Measurements from ENCODE around the gene SRPRA.
"Not testable (repeated sequence)": the region's sequence is repeated elsewhere in the genome, so short reads cannot be mapped to it uniquely, and the experiment has no call there.

The SRPRA gene

GRCh38 chr11:126267650-126268049 is 1.0 kb downstream of the SRPRA start:
- no peak for ATAC-seq
- H3K9me3 Mint-ChIP-seq, result no peaks in the 10 kb centered on the region
- H3K4me3 Mint-ChIP-seq, result peak overlapping the region; percentile 95
- peak overlapping the region; percentile 99 for H3K27ac Mint-ChIP-seq
- H3K4me1 Mint-ChIP-seq, result peaks cover 44% of the 10 kb centered on the region
- no peaks in the 10 kb centered on the region for H3K27me3 Mint-ChIP-seq
- H3K36me3 Mint-ChIP-seq, result peaks cover 52% of the 10 kb centered on the region

DNA sequence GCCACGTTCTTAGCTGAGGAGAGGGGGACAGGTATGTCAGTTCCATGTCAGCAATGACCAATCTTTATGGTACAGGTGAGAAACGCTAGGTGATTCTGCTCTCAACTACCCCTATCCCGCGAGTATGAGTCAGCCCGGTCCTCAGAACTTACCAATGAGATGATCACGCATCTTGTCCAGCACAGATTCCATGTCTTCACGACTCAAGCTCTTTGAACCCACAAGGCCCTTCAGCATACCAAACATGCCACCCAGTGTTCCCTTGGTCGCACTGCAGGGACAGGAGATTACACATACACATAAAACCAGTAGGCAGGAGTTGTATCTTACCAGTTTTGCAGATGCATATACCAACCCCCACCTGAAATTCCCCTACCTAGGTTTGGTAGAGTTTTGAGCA is 2.9 kb downstream of the SRPRA start:
- Mint-ChIP-seq H3K9me3 (no peaks in the 10 kb centered on the region), H3K27me3 (no peaks in the 10 kb centered on the region), H3K4me1 (peaks cover 35% of the 10 kb centered on the region), H3K4me3 (no peak overlapping the region), H3K27ac (peak overlapping the region; percentile 25), H3K36me3 (peaks cover 54% of the 10 kb centered on the region)
- no peak for ATAC-seq

- Mint-ChIP-seq H3K9me3 (no peaks in the 10 kb centered on the region), H3K4me1 (peaks cover 19% of the 10 kb centered on the region), H3K4me3 (no peak overlapping the region), H3K36me3 (peaks cover 56% of the 10 kb centered on the region), H3K27me3 (no peaks in the 10 kb centered on the region), H3K27ac (no peak overlapping the region)
- no peak for ATAC-seq
Observed at GRCh38 chr11:126263489-126263888, 5.2 kb downstream of the SRPRA start.

DNA sequence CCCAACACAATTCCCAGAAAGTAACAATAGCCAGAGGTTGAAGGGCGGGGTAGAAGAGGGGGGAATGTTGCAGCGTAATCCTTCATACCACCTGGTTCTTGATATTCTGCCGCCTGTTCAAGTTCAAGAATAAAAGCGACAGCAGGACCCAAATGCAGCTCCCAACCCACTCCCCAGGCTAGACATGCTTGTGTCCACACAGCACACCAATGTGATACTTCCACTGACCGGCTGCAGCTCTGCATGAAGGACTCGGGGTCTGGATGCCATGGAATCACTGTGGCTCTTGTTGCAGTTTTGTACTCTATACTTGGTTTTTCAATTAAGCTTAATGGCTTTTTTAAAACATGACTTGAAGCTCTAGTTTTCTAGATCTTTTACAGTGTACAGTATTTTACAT is 6.5 kb downstream of the SRPRA start:
- no peak for ATAC-seq
- Mint-ChIP-seq H3K9me3 (no peaks in the 10 kb centered on the region), H3K36me3 (peaks cover 60% of the 10 kb centered on the region), H3K27me3 (no peaks in the 10 kb centered on the region), H3K27ac (no peak overlapping the region), H3K4me1 (peaks cover 13% of the 10 kb centered on the region), H3K4me3 (no peak overlapping the region)

GRCh38 chr11:126257764-126258163 is 10.9 kb downstream of the SRPRA start:
- H3K27ac Mint-ChIP-seq, result no peak overlapping the region
- H3K27me3 Mint-ChIP-seq, result no peaks in the 10 kb centered on the region
- ATAC-seq, result no peak
- H3K4me3 Mint-ChIP-seq, result no peak overlapping the region
- peaks cover 34% of the 10 kb centered on the region for H3K36me3 Mint-ChIP-seq
- no peaks in the 10 kb centered on the region for H3K4me1 Mint-ChIP-seq
- H3K9me3 Mint-ChIP-seq, result no peaks in the 10 kb centered on the region

DNA sequence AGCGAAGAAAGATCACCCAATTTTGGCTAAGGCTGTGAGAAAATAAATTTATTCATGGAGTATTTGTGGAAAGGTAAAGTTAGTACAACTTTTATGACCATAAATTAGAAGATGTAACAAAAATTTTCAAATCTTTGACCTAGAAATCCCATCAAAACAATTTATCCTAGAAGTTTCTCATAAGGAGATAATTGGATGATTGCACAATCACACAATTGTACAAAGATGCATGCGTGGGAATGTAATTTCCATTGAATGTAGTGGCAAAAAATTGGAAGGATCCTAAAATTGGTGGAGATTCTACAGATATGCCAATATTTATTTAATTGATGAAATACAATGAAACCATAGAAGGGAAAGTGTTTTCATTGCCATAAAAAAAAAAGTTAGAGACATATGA is 11.6 kb downstream of the SRPRA start:
- no peak overlapping the region for H3K4me3 Mint-ChIP-seq
- no peaks in the 10 kb centered on the region for H3K9me3 Mint-ChIP-seq
- no peaks in the 10 kb centered on the region for H3K4me1 Mint-ChIP-seq
- no peak overlapping the region for H3K27ac Mint-ChIP-seq
- no peaks in the 10 kb centered on the region for H3K27me3 Mint-ChIP-seq
- ATAC-seq, result no peak
- H3K36me3 Mint-ChIP-seq, result peaks cover 32% of the 10 kb centered on the region

DNA sequence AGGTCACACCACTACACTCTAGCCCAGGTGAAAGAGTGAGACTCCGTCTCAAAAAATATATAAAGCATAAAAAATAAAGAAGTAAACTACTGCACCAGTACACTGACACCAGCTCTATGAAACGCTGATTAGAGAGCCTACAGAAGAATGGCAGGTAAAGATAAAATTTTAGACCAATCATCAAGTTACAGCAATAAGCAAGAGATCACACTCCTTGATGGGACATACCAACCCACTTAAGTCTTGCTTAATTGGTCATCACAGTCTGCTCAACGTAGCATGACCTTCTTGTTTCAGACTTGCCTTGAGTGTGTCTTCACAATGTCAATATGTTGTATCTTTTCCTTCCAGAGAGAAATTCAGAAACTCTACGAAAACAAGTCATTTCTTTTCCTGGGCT is 12.5 kb downstream of the SRPRA start:
- Mint-ChIP-seq H3K27ac (no peak overlapping the region), H3K4me3 (no peak overlapping the region), H3K27me3 (no peaks in the 10 kb centered on the region), H3K4me1 (no peaks in the 10 kb centered on the region), H3K36me3 (peaks cover 36% of the 10 kb centered on the region), H3K9me3 (no peaks in the 10 kb centered on the region)
- no peak for ATAC-seq

- not testable (repeated sequence) for H3K27ac Mint-ChIP-seq, H3K27me3 Mint-ChIP-seq, H3K9me3 Mint-ChIP-seq, H3K4me3 Mint-ChIP-seq, H3K4me1 Mint-ChIP-seq, ATAC-seq
- H3K36me3 Mint-ChIP-seq, result peaks cover 30% of the 10 kb centered on the region
Observed at GRCh38 chr11:126255507-126255906, 13.2 kb downstream of the SRPRA start.

DNA sequence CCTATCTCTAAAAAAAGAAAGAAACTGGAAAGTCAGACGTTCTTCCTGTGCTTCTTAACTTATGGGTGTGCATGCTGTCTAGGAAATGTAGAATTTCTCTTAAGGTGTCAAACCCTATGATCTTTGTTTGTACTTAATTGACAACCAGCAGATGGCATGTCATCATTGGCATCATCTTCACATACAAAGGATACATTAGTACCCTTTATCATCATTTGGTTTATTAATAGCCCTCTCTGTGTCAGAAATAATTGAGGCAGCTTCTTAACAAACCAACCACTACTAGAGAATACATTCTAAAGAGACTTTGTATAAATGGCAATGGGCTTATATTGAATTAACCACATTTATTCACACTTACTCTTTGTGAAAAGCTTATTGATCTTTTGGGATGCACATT is 13.9 kb downstream of the SRPRA start:
- Mint-ChIP-seq H3K9me3 (no peaks in the 10 kb centered on the region), H3K4me3 (no peak overlapping the region), H3K27me3 (no peaks in the 10 kb centered on the region), H3K36me3 (peaks cover 26% of the 10 kb centered on the region), H3K4me1 (no peaks in the 10 kb centered on the region), H3K27ac (no peak overlapping the region)
- no peak for ATAC-seq

GRCh38 chr11:126253265-126253664 is 15.4 kb downstream of the SRPRA start:
- no peak for ATAC-seq
- peaks cover 26% of the 10 kb centered on the region for H3K36me3 Mint-ChIP-seq

DNA sequence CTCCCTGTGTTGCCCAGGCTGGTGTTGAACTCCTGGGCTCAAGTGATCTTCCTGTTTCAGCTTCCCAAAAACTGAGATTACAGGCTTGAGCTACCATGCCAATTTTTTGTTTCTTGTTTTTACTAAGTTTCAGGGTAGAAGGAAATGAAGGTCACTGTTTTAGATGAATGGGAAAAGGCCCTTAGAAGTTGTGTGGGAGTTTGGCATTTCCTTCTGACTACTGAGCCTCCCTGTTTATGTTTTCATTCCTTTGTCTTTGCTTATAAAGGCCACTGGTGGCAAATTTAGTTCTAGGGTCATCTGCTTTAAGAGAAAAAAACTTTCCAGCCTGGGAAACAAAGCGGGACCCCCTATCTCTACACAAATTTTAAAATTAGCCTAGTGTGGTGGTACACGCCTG is 22.1 kb downstream of the SRPRA start:
- H3K9me3 Mint-ChIP-seq, result no peaks in the 10 kb centered on the region
- H3K36me3 Mint-ChIP-seq, result peaks cover 39% of the 10 kb centered on the region
- ATAC-seq, result no peak
- no peak overlapping the region for H3K27ac Mint-ChIP-seq
- H3K27me3 Mint-ChIP-seq, result no peaks in the 10 kb centered on the region
- no peak overlapping the region for H3K4me3 Mint-ChIP-seq
- no peaks in the 10 kb centered on the region for H3K4me1 Mint-ChIP-seq

More at GRCh38 chr11:126253265-126253664, 15.4 kb downstream of the SRPRA start:
- no peaks in the 10 kb centered on the region for H3K4me1 Mint-ChIP-seq
- H3K4me3 Mint-ChIP-seq, result no peak overlapping the region
- no peaks in the 10 kb centered on the region for H3K9me3 Mint-ChIP-seq
- no peak overlapping the region for H3K27ac Mint-ChIP-seq
- H3K27me3 Mint-ChIP-seq, result no peaks in the 10 kb centered on the region

GRCh38 chr11:126233391-126233790 is 35.3 kb downstream of the SRPRA start:
- no peak overlapping the region for H3K4me3 Mint-ChIP-seq
- H3K36me3 Mint-ChIP-seq, result peaks cover 48% of the 10 kb centered on the region
- no peak overlapping the region for H3K27ac Mint-ChIP-seq
- H3K9me3 Mint-ChIP-seq, result no peaks in the 10 kb centered on the region
- H3K4me1 Mint-ChIP-seq, result peaks cover 6% of the 10 kb centered on the region
- no peaks in the 10 kb centered on the region for H3K27me3 Mint-ChIP-seq
- no peak for ATAC-seq

- H3K27ac Mint-ChIP-seq, result no peak overlapping the region
- H3K4me1 Mint-ChIP-seq, result peaks cover 6% of the 10 kb centered on the region
- no peaks in the 10 kb centered on the region for H3K27me3 Mint-ChIP-seq
- peaks cover 43% of the 10 kb centered on the region for H3K36me3 Mint-ChIP-seq
- no peaks in the 10 kb centered on the region for H3K9me3 Mint-ChIP-seq
- H3K4me3 Mint-ChIP-seq, result no peak overlapping the region
- ATAC-seq, result no peak
Observed at GRCh38 chr11:126232683-126233082, 36.0 kb downstream of the SRPRA start.

- Mint-ChIP-seq H3K36me3 (peaks cover 42% of the 10 kb centered on the region), H3K4me1 (peaks cover 6% of the 10 kb centered on the region), H3K4me3 (no peak overlapping the region), H3K27me3 (no peaks in the 10 kb centered on the region), H3K27ac (no peak overlapping the region), H3K9me3 (no peaks in the 10 kb centered on the region)
- ATAC-seq, result no peak
Observed at GRCh38 chr11:126231725-126232459, 36.8 kb downstream of the SRPRA start.

- ATAC-seq, result no peak
- Mint-ChIP-seq H3K36me3 (peaks cover 33% of the 10 kb centered on the region), H3K4me1 (peaks cover 6% of the 10 kb centered on the region), H3K9me3 (no peaks in the 10 kb centered on the region), H3K27me3 (no peaks in the 10 kb centered on the region), H3K27ac (no peak overlapping the region), H3K4me3 (no peak overlapping the region)
Observed at GRCh38 chr11:126229858-126230540, 38.7 kb downstream of the SRPRA start.

Measured in stimulated activated memory B cell treated with anti-CD40 and anti-IgM and Interleukin-4, amounts not matched to agents 10 μg/mL and 1 μg/mL and 100 μg/mL, for 72 hours (primary cell).